Uterus (tissue), 4 donors: Measurements from ENCODE around the gene ARHGEF16. TPM values are rescaled to one million over a fixed set of nuclear protein-coding genes. Genes with fewer than 3 reads are reported as not detected.

ENCODE experiments used
- DNase-seq, 2 donors: peaks; one replicate each; pipeline ENCODE4 v3.0.0-alpha.2; 2019 to 2020
- H3K27ac ChIP-seq, 2 donors: fragments of 200-600 bp; sonication (generic); 1 replicate in 1 of 2; 2 replicates in 1 of 2; pipeline ENCODE4 v1.5.1; 2016 to 2018
- H3K27me3 ChIP-seq, 2 donors: fragments of 200-600 bp; sonication (generic); one replicate each; pipeline ENCODE4 v1.5.1; 2018 to 2019; ENCODE audit warnings: control low read depth in 1 of 2
- H3K36me3 ChIP-seq, 2 donors: fragments of 200-600 bp; sonication (generic); one replicate each; pipeline ENCODE4 v1.5.1; 2019; ENCODE audit warnings: control low read depth in 1 of 2
- H3K4me1 ChIP-seq, 2 donors: fragments of 200-600 bp; sonication (generic); one replicate each; pipeline ENCODE4 v1.5.1; 2018 to 2019; ENCODE audit warnings: control low read depth in 1 of 2
- H3K4me3 ChIP-seq, 2 donors: fragments of 200-600 bp; sonication (generic); 1 replicate in 1 of 2; 2 replicates in 1 of 2; pipeline ENCODE4 v1.5.1; 2018 to 2019; ENCODE audit warnings: mild to moderate bottlenecking in 1 of 2
- H3K9me3 ChIP-seq, 2 donors: fragments of 200-600 bp; sonication (generic); one replicate each; pipeline ENCODE4 v1.5.1; 2019; ENCODE audit warnings: control low read depth in 1 of 2
- POLR2A ChIP-seq, 2 donors: fragments of 450-650 bp; IDR thresholded peaks; one replicate each; pipeline ENCODE4 v1.6.1; 2016; ENCODE audit warnings: antibody characterized with exemption in 2 of 2, mild to moderate bottlenecking in 1 of 2, moderate library complexity in 1 of 2
- intact Hi-C: fragments of 100-400 bp; cut with DNase I; formaldehyde crosslinking; loops from one replicate; pipeline ENCODE4 v1.15.1; 2023; ENCODE audit warnings: low total_unique reads
- total RNA-seq, 4 donors: library from RNA; depleted of rRNA in 3 of 4; stranded (reverse); fragments of >200 nt in 3 of 4; gene quantifications; one replicate each; pipeline versions ENCODE4 v1.1.0 to v1.2.4, GENCODE V29; 2014 to 2023
- TF ChIP-seq, protein P1 (sequence below), 4 experiments: fragments of 200-600 bp in 2 of 4; fragments of 450-650 bp in 2 of 4; sonication (generic) in 2 of 4; IDR thresholded peaks; one replicate each; pipeline ENCODE4 v1.5.1; 2016 to 2019; ENCODE audit warnings: antibody characterized with exemption in 4 of 4, mild to moderate bottlenecking in 2 of 4, moderate library complexity in 1 of 4
- donor health status: DM: yes; HTN: yes; CAD: no.

Gene ARHGEF16
- total RNA-seq, 4 donors from 2014 or later: 0.29 to 2.3 (median 1.2) TPM; not detected in 1

DNA sequence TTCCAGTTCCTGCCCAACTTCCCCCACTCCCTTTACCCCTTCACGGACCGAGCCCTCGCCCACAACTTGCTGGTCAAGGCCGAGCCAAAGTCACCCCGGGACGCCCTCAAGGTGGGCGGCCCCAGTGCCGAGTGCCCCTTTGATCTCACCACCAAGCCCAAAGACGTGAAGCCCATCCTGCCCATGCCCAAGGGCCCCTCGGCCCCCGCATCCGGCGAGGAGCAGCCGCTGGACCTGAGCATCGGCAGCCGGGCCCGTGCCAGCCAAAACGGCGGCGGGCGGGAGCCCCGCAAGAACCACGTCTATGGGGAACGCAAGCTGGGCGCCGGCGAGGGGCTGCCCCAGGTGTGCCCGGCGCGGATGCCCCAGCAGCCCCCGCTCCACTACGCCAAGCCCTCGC lies 42.1 kb upstream of the ARHGEF16 start:
- no peak overlapping the region for H3K4me3 ChIP-seq
- intact Hi-C loops: no loop called here
- no peak for TF ChIP-seq POLR2A (IDR thresholded peaks at IDR 0.05)
- TF ChIP-seq, protein P1, sequence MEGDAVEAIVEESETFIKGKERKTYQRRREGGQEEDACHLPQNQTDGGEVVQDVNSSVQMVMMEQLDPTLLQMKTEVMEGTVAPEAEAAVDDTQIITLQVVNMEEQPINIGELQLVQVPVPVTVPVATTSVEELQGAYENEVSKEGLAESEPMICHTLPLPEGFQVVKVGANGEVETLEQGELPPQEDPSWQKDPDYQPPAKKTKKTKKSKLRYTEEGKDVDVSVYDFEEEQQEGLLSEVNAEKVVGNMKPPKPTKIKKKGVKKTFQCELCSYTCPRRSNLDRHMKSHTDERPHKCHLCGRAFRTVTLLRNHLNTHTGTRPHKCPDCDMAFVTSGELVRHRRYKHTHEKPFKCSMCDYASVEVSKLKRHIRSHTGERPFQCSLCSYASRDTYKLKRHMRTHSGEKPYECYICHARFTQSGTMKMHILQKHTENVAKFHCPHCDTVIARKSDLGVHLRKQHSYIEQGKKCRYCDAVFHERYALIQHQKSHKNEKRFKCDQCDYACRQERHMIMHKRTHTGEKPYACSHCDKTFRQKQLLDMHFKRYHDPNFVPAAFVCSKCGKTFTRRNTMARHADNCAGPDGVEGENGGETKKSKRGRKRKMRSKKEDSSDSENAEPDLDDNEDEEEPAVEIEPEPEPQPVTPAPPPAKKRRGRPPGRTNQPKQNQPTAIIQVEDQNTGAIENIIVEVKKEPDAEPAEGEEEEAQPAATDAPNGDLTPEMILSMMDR (IDR thresholded peaks at IDR 0.05): no peak
- no peaks in the 10 kb centered on the region for H3K9me3 ChIP-seq
- H3K27me3 ChIP-seq: no peaks in the 10 kb centered on the region
- no peaks in the 10 kb centered on the region for H3K4me1 ChIP-seq
- DNase-seq: no peak
- H3K27ac ChIP-seq: no peak overlapping the region
- no peaks in the 10 kb centered on the region for H3K36me3 ChIP-seq

DNA sequence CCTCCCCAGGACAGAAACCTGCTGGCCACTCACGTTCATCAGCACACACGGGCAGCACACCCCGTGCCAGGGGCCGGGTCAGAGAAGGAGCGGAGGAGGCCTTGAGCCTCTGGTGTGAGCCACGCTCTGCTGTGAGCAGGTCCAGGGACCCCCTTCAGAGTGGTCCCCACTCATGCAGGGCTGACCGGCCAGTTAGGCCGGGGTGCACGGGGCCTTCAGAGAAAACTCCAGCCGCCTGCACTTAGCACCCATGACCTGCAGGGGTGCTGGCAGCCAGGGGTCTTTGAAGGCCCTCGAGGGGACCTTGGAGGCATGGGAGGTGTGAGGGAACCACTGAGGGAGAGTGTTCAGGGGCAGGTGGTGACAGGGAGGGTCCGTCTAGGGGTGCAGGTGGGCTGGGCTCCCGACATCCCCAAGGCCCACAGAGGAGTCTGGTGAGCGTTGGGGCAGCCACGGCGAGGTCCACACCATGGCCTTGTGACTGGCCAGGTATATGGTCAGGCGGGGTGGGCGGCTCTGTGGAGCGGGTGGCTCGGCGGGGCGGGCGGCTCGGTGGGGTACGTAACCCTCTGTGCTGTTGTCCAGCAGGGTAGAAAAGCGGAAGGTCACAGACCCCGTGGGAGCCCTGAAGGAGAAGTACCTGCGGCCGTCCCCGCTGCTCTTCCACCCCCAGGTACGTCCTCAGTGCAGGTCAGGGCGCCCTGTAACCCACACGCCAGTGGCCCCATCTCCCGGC lies 40.3 kb upstream of the ARHGEF16 start:
- intact Hi-C loops: no loop called here
- no peak overlapping the region for H3K27ac ChIP-seq
- no peaks in the 10 kb centered on the region for H3K27me3 ChIP-seq
- H3K4me3 ChIP-seq: no peak overlapping the region
- no peaks in the 10 kb centered on the region for H3K4me1 ChIP-seq
- DNase-seq: no peak
- TF ChIP-seq, protein P1 (IDR thresholded peaks at IDR 0.05): no peak
- TF ChIP-seq POLR2A (IDR thresholded peaks at IDR 0.05): no peak
- H3K9me3 ChIP-seq: no peaks in the 10 kb centered on the region
- no peaks in the 10 kb centered on the region for H3K36me3 ChIP-seq

DNA sequence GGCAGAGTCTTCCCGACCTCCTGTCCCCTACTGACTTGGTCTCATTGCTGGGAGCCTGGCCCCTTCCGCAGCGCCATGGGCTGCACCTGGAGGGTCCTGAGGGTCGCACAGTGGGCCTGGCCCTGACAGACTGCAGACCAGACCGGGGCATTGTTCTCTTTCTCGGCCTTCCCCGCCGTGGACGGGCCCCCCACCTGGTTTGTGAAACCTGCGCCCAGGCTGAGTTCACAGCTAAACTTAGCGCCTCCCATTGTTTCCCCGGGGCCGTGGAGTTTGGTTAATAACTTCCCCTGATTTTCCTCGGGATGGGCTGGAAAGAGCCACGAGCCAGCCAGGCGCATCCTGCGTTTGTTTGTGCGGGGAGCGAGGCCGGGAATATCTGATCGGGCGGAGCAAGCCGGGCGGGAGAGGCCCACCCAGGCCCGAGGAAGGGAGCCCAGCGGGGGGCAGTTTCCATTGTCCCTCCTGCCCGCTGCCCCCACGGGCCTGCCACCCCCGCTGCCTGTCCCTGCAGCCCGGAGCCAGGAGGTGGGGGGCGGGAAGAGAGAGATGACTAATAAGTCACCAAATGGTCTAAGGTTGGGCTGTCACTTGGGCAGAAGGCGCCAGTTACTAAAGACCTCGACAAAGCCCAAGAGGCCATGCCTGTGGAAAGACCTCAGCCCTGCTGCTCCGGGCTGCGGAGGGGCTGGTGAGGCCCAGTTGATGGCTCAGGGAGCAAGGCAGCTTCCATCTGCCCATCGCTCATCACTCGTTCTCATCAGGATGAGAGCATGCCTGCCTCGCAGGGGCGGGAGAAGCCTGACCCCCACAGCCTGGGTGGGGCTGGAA lies 39.0 kb upstream of the ARHGEF16 start:
- TF ChIP-seq, protein P1 (IDR thresholded peaks at IDR 0.05): no peak
- no peak for TF ChIP-seq POLR2A (IDR thresholded peaks at IDR 0.05)
- Histone ChIP-seq H3K27me3 (no peaks in the 10 kb centered on the region), H3K9me3 (no peaks in the 10 kb centered on the region), H3K27ac (no peak overlapping the region), H3K4me3 (no peak overlapping the region), H3K4me1 (no peaks in the 10 kb centered on the region), H3K36me3 (no peaks in the 10 kb centered on the region)
- peak in 1 of 2 donors; percentile 25 for DNase-seq
- intact Hi-C loops: no loop called here

DNA sequence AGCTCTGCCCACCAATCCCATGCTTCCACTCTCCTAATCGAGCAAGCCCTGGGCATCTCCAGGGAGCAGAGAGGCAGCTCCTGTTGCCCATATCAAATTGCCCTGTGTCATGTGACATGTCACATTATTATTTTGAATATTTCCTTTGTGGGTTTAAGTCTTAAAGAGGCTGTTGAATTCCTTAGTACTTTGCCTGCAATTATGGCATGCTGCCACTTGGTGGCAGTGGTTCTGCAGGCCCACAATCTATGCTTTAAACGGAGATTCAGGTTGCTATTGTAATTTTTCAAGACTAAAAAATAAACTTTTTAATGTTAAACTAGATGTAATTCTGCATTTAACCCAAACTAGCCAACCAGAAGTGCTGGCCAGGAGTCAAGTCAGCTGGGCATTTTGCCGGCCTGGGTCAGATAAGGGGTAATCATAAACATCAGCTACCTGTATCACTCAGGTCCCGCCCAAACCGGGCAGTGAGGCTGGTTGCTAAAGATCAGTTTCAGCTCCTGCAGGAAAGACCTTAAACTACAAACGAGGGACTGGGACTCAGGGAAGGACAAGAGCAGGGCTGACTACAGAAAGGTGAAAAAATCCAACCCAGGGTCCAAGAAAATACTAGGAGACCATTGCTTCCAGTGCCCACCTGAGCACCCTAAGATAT lies 37.3 kb upstream of the ARHGEF16 start:
- no peaks in the 10 kb centered on the region for H3K36me3 ChIP-seq
- no peaks in the 10 kb centered on the region for H3K27me3 ChIP-seq
- intact Hi-C loops: no loop called here
- no peaks in the 10 kb centered on the region for H3K9me3 ChIP-seq
- no peak for DNase-seq
- H3K4me3 ChIP-seq: no peak overlapping the region
- no peaks in the 10 kb centered on the region for H3K4me1 ChIP-seq
- TF ChIP-seq, protein P1 (IDR thresholded peaks at IDR 0.05): no peak
- TF ChIP-seq POLR2A (IDR thresholded peaks at IDR 0.05): no peak
- H3K27ac ChIP-seq: no peak overlapping the region
